Caco-2 (cell line): Measurements from ENCODE around the gene PSTK. TPM values are rescaled to one million over a fixed set of nuclear protein-coding genes. Genes with fewer than 3 reads are reported as not detected.

Source experiments
- BruUV-seq: library from RNA; stranded (reverse); fragments of 400-500 nt; replicated peaks from 2 replicates; lab custom pipeline; 2021; lab: Mats Ljungman, UMichigan
- CTCF ChIA-PET: fragments of 300-600 bp; sonication (Branson Sonifier 250); formaldehyde crosslinking; loops from one replicate; lab custom pipeline; 2022; ENCODE audit warnings: antibody characterized with exemption; lab: Charles Lee
- POLR2A ChIA-PET: fragments of 300-600 bp; sonication (Branson Sonifier 250); formaldehyde crosslinking; loops from one replicate; lab custom pipeline; 2022; ENCODE audit warnings: antibody characterized with exemption; lab: Charles Lee
- DNase-seq, 2 experiments: peaks; one replicate each; pipeline versions ENCODE4 v3.0.0 to v3.0.0-alpha.2; 2020 to 2022
- H3K27me3 ChIP-seq: replicated peaks from 2 replicates; pipeline ENCODE4 v1.6.0; 2011; ENCODE audit warnings: low read length; ENCODE audit not compliant: control insufficient read depth, insufficient read depth
- H3K36me3 ChIP-seq: 2 replicates; pipeline ENCODE4 v1.5.1; 2011; ENCODE audit warnings: low read length; ENCODE audit not compliant: control insufficient read depth, insufficient read depth
- H3K4me1 ChIP-seq: fragments of 250-450 bp; sonication (Bioruptor Pico); 2 replicates; pipeline ENCODE4 v1.5.1; 2020; ENCODE audit warnings: mild to moderate bottlenecking
- H3K4me3 ChIP-seq: 2 replicates; pipeline ENCODE4 v1.5.1; 2011; ENCODE audit warnings: low read depth, mild to moderate bottlenecking, control low read depth, low read length
- H3K9me3 ChIP-seq: fragments of 250-450 bp; sonication (Bioruptor Pico); 2 replicates; pipeline ENCODE4 v1.5.1; 2020; ENCODE audit warnings: mild to moderate bottlenecking, moderate library complexity
- H3K27ac Mint-ChIP-seq: one replicate; pipeline ENCODE4 v1.8.0; 2022; ENCODE audit warnings: mixed read lengths; ENCODE audit not compliant: unreplicated experiment
- H3K27me3 Mint-ChIP-seq: one replicate; pipeline ENCODE4 v1.8.0; 2022; ENCODE audit warnings: mixed read lengths; ENCODE audit not compliant: insufficient read depth, unreplicated experiment
- H3K36me3 Mint-ChIP-seq: one replicate; pipeline ENCODE4 v1.8.0; 2022; ENCODE audit warnings: mild to moderate bottlenecking, mixed read lengths; ENCODE audit not compliant: insufficient read depth, unreplicated experiment
- H3K4me1 Mint-ChIP-seq: one replicate; pipeline ENCODE4 v1.8.0; 2022; ENCODE audit warnings: low read depth, mixed read lengths; ENCODE audit not compliant: unreplicated experiment
- H3K4me3 Mint-ChIP-seq: one replicate; pipeline ENCODE4 v1.8.0; 2022; ENCODE audit warnings: mild to moderate bottlenecking, moderate library complexity, mixed read lengths; ENCODE audit not compliant: unreplicated experiment
- H3K9me3 Mint-ChIP-seq: one replicate; pipeline ENCODE4 v1.8.0; 2022; ENCODE audit warnings: mixed read lengths; ENCODE audit not compliant: unreplicated experiment
- intact Hi-C: fragments of 100-400 bp; cut with micrococcal nuclease; formaldehyde crosslinking; loops from one replicate; pipeline ENCODE4 v1.10.0; 2022; ENCODE audit not compliant: unreplicated experiment
- total RNA-seq: library from RNA; stranded (reverse); gene quantifications from 2 replicates; pipeline ENCODE4 v1.2.3, GENCODE V29; 2022
- TF ChIP-seq, protein P1 (sequence below), 2 experiments: fragments of 200-600 bp in 1 of 2; IDR thresholded peaks; 1 replicate in 1 of 2; 2 replicates in 1 of 2; pipeline versions ENCODE4 v1.5.1 to v1.8.0; 2011 to 2022; ENCODE audit warnings: antibody characterized with exemption in 1 of 2, control low read depth in 1 of 2, inconsistent platforms in 1 of 2, low read depth in 1 of 2, low read length in 1 of 2, mild to moderate bottlenecking in 1 of 2, moderate library complexity in 1 of 2; ENCODE audit not compliant: insufficient read depth in 1 of 2, severe bottlenecking in 1 of 2, unreplicated experiment in 1 of 2

PSTK gene
- total RNA-seq, 1 experiment from 2014 or later = 8.2 TPM

DNA sequence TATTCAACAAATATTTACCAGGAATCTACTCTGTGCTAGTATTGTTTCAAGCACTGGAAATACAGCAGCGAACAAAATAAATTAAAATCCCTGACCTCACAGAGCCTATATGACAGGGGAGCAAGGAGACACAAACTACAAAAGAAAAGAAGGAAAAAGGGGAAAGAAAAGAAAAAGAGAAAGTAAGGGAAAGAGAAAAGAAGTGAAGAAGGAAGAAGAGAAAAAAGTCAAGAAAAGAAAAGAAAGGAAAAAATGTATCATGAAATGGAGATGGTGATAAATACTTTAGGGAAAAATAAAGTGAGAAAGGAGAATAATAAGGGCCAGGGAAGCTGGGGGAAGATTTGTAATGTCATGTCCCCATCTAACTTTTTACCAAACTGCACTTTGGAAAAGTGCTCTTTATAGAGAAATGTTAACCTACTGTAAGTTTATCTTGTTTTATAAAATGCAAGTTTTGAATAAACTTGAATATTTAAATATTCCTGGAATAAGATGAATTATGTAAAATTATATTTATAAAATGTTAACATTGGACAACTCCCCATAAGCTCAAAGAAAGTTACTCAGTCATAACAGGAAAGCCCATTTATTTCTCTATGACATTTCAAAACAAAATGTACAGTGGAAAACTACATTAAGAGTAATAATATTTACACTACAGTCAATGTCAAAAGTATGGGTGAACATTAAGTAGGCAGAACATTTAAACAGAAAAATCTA lies 40.9 kb upstream of the PSTK start:
- no peaks in the 10 kb centered on the region for H3K9me3 Mint-ChIP-seq
- no peaks in the 10 kb centered on the region for H3K36me3 ChIP-seq

DNA sequence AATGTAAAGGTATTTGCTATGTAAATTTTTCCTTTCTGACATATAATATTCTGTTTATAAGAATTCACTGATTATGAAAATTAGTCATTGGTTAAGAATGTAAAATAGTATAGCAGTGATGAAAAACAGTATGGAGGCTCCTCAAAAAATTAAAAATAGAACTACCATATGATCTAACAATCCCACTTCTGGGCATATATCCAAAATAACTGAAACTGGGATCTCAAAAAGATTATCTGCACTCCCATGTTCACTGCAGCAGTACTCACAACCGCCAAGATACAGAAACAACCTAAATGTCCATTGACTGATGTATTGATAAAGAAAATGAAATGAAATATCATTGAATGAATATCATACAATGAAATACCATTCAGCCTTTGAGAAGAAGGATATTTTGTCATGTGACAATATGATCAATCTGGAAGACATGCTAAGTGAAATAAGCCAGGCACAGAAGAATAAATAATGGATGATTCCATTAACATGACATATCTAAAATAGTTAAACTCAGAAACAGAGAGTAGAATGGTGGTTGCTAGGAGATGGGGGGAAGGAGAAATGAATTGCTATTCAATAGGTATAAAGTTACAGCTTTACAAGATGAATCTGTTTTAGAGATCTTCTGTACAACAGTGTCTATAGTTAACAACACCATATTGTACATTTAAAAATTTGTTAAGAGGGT lies 40.2 kb upstream of the PSTK start:
- TF ChIP-seq, protein P1, sequence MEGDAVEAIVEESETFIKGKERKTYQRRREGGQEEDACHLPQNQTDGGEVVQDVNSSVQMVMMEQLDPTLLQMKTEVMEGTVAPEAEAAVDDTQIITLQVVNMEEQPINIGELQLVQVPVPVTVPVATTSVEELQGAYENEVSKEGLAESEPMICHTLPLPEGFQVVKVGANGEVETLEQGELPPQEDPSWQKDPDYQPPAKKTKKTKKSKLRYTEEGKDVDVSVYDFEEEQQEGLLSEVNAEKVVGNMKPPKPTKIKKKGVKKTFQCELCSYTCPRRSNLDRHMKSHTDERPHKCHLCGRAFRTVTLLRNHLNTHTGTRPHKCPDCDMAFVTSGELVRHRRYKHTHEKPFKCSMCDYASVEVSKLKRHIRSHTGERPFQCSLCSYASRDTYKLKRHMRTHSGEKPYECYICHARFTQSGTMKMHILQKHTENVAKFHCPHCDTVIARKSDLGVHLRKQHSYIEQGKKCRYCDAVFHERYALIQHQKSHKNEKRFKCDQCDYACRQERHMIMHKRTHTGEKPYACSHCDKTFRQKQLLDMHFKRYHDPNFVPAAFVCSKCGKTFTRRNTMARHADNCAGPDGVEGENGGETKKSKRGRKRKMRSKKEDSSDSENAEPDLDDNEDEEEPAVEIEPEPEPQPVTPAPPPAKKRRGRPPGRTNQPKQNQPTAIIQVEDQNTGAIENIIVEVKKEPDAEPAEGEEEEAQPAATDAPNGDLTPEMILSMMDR (IDR thresholded peaks at IDR 0.05; ENCODE audit: insufficient read depth in 1 of 2, low read depth in 1 of 2, low read length in 1 of 2, severe bottlenecking in 1 of 2, unreplicated experiment in 1 of 2) = no peak
- Mint-ChIP-seq H3K36me3 (peaks cover 22% of the 10 kb centered on the region), H3K4me3 (no peak overlapping the region), H3K4me1 (no peaks in the 10 kb centered on the region), H3K27me3 (no peaks in the 10 kb centered on the region), H3K27ac (no peak overlapping the region), H3K9me3 (no peaks in the 10 kb centered on the region)
- intact Hi-C loops = no loop called here
- no TSS peak for BruUV-seq
- ChIA-PET POLR2A (no interaction called here), CTCF (no interaction called here)
- no peaks in the 10 kb centered on the region for H3K4me1 ChIP-seq
- H3K4me3 ChIP-seq = no peak overlapping the region
- no peaks in the 10 kb centered on the region for H3K36me3 ChIP-seq
- H3K9me3 ChIP-seq = 0 out of 2 replicates have a peak, but pooled peaks cover 3% of the 10 kb centered on the region
- no peaks in the 10 kb centered on the region for H3K27me3 ChIP-seq
- no peak for DNase-seq

More for the DNA sequence above, 40.9 kb upstream of the PSTK start:
- Mint-ChIP-seq H3K36me3 (peaks cover 22% of the 10 kb centered on the region), H3K27me3 (no peaks in the 10 kb centered on the region), H3K4me1 (no peaks in the 10 kb centered on the region), H3K4me3 (no peak overlapping the region), H3K27ac (no peak overlapping the region)
- Histone ChIP-seq H3K27me3 (no peaks in the 10 kb centered on the region), H3K9me3 (0 out of 2 replicates have a peak, but pooled peaks cover 3% of the 10 kb centered on the region), H3K4me1 (no peaks in the 10 kb centered on the region), H3K4me3 (no peak overlapping the region)
- POLR2A ChIA-PET = no interaction called here
- intact Hi-C loops = no loop called here
- BruUV-seq = no TSS peak
- no peak for DNase-seq
- CTCF ChIA-PET = no interaction called here
- TF ChIP-seq, protein P1 (IDR thresholded peaks at IDR 0.05; ENCODE audit: insufficient read depth in 1 of 2, low read depth in 1 of 2, low read length in 1 of 2, severe bottlenecking in 1 of 2, unreplicated experiment in 1 of 2) = no peak

DNA sequence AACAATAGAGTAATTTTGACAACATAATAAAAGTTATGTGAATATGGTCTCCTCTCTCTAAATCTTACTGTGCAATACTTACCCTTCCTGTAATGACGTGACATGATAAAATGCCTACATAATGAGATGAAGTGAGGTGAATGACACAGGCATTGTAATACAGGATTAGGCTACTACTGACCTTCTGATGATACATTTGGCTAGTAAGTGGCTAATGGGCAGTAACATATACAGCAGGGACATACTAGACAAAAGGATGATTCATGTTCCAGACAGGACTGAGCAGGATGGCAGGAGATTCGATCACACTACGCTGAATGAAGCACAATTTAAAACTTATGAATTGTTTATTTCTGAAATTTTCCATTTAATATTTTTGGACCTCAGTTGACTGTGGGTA lies 30.9 kb upstream of the PSTK start:
- ChIA-PET CTCF (no interaction called here), POLR2A (no interaction called here)
- Histone ChIP-seq H3K4me3 (no peak overlapping the region), H3K9me3 (no peaks in the 10 kb centered on the region), H3K4me1 (0 out of 2 replicates have a peak, but pooled peaks cover 5% of the 10 kb centered on the region), H3K27me3 (no peaks in the 10 kb centered on the region), H3K36me3 (no peaks in the 10 kb centered on the region)
- TF ChIP-seq, protein P1 (IDR thresholded peaks at IDR 0.05; ENCODE audit: insufficient read depth in 1 of 2, low read depth in 1 of 2, low read length in 1 of 2, severe bottlenecking in 1 of 2, unreplicated experiment in 1 of 2) = no peak
- no peaks in the 10 kb centered on the region for H3K4me1 Mint-ChIP-seq
- H3K27ac Mint-ChIP-seq = no peak overlapping the region
- H3K27me3 Mint-ChIP-seq = no peaks in the 10 kb centered on the region
- H3K9me3 Mint-ChIP-seq = no peaks in the 10 kb centered on the region
- no peak for DNase-seq
- peaks cover 24% of the 10 kb centered on the region for H3K36me3 Mint-ChIP-seq
- intact Hi-C loops = no loop called here
- no TSS peak for BruUV-seq
- H3K4me3 Mint-ChIP-seq = no peak overlapping the region
